Limb (tissue), 2 donors: ENCODE results near the gene TTC9B.

ENCODE experiments used
- DNase-seq, 2 donors: peaks; one replicate each; pipeline ENCODE4 v3.0.0-alpha.2; 2016; ENCODE audit errors: extremely low spot score in 2 of 2

Gene TTC9B

DNA sequence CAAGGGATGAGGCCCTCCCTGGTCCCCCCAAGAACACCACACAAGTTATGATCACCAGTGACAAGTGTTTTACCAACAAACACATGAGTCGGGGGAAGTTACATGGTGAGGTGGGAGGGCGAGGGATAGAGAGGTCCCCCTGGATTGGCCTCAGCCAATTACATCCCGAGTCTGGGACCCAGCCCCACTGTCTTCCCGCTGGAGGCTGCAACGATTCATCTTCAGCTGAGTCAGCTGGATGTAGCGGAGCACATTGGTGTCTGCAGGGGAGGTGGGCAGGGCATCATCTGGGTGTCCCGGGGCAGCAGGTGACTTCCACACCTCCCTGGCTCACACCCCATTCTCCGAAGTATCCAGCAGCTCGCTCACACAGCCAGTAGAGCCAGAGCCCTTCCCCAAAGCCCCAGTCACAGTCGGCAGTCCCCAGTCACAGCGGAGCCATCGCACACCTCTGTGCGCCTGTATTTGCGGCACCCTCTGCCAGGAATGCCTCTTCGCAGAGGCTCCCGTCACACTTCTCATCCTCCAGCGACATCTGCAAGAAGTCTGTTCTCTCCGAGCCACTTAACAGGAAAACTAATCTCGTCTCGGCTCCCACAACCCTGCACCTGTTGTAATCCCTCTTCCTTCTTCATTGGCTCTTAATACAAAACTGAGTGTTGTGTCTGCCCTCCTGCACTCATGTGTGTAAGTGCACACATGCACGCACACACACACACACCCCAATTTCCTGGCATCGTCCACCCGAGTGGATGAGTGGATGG is 2.0 kb downstream of the TTC9B start:
- DNase-seq = no peak

DNA sequence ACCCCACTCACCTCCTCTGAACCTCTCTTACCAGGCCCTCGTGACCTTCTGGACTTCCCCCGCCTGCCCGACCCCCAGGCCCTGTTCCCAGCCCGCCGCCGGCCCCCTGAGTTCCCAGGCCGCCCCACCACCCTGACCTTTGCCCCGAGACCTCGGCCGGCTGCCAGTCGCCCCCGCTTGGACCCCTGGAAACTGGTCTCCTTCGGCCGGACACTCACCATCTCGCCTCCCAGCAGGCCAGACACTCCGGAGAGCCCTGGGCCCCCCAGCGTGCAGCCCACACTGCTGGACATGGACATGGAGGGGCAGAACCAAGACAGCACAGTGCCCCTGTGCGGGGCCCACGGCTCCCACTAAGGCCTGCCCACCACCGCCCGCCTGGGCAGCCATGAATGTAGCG is 3.2 kb downstream of the TTC9B start:
- DNase-seq = no peak

DNA sequence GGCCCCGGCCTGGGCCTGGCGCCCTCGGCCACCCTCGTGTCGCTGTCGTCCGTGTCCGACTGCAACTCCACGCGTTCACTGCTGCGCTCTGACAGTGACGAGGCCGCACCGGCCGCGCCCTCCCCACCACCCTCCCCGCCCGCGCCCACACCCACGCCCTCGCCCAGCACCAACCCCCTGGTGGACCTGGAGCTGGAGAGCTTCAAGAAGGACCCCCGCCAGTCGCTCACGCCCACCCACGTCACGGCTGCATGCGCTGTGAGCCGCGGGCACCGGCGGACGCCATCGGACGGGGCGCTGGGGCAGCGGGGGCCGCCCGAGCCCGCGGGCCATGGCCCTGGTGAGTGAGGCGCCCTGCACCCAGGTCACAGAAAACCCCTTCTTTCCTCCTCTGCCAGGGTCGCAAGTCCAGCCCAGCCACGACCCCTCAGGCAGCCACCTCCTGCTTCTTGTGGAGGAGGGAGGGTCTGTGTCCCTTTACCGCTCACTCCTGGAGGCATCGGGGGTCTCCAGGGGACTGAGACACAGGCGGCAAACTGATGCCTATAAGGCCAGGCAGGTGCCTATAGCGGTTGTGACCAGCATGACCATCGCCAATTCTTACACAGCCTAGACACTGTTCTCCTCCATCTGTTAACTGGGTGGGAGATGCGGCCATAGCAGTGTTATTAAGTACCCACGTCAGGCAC is 4.2 kb downstream of the TTC9B start:
- DNase-seq = no peak

DNA sequence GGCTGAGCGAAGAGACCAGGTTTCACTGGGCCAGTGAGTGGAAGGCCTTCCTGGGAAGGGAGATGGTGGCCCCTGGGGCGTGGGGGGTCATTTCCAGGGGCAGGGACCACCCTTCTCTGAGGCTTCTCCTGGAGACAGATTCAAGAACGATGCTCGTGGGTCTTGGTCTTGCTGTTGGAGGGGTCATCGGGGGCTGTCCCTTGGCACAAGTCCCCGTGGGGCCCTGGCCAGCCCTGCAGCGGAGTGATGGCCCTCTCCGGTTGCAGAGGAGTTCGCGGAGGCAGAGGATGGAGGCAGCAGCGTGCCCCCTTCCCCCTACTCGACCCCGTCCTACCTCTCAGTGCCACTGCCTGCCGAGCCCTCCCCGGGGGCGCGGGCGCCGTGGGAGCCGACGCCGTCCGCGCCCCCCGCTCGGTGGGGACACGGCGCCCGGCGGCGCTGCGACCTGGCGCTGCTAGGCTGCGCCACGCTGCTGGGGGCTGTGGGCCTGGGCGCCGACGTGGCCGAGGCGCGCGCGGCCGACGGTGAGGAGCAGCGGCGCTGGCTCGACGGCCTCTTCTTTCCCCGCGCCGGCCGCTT is 4.8 kb downstream of the TTC9B start:
- DNase-seq = no peak

DNA sequence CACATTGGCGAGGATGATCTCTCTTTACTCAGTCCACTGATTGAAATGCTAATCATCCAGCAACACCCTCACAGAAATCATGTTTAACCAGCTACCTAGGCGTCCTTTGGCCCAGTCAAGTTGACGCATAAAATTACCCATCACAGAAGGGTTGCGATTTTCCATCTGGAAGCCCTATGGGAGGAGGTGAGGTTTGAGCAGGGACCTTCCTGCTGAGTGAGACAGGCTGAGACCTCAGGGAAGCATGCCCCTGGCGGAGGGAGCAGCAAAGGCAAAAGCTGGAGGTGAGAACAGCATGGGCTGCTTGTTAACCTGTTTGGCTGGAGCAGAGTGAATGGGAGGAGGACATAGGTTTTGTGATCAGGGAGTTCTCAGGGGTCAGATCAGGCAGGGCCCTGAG is 7.3 kb downstream of the TTC9B start:
- DNase-seq = no peak

DNA sequence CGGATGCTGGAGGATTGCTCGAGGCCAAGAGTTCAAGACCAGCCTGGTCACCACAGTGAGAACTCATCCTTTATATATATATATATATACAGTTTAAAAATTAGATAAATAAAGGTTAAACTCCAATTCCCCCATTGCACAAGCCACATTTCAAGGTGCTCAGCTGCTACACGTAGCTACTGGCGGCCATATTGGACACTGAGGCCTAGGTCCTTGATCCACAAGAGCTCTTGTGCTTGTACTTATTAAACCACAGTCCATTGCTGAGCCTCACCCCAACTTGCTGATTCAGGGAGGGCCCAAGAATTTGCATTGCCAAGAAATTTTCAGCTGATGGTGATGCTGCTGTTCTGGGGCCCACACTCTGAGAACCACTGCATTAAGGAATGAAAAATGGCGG is 9.6 kb downstream of the TTC9B start:
- DNase-seq = no peak

- DNase-seq = no peak
These were observed 12.4 kb downstream of the TTC9B start for GRCh38 chr19:40205760-40206159.

DNA sequence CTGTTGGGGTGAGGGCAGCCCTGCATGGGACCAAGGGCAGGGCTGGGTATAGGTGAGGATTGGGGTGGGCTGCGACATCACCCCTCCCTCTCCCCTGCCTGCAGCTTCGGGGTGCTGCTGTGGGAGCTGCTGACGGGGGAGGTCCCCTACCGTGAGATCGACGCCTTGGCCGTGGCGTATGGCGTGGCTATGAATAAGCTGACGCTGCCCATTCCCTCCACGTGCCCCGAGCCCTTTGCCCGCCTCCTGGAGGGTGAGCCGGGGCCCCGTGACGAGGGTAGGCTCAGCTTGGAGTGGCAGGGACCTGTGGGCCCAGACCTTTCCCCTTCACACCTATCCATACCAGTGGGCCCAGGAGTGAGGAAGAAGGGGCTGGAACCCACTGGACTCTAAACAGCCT is 13.8 kb downstream of the TTC9B start:
- DNase-seq = no peak

DNA sequence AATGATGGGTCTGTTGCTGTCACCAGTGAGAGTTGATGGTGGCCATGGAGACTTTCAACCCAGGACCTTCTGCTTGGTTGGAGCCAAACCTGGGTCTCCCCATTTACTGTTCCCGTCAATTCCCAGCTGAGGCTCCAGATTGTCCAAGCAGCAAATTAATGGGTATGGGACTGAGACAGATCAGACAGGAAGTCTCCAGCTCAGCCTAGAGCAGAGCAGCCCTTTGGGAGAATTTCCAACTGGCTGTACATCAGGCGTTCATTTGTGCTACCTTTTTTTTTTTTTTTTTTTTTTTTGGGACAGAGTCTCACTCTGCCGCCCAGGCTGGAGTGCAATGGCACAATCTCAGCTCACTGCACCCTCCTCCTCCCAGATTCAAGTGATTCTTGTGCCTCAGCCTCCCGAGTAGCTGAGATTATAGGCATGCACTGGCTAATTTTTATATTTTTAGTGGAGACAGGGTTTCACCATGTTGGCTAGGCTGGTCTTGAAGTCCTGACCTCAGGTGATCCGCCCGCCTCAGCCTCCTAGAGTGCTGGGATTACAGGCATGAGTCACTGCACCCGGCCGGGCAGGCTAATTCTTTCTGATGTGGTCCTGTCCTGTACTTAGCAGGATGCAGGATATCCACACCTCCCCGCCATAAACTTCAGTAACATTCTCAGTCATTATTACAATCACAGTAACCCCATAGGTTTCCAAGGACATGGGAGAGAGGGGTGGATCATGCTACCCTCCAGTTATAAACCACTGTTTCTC is 17.7 kb downstream of the TTC9B start:
- no peak for DNase-seq

DNA sequence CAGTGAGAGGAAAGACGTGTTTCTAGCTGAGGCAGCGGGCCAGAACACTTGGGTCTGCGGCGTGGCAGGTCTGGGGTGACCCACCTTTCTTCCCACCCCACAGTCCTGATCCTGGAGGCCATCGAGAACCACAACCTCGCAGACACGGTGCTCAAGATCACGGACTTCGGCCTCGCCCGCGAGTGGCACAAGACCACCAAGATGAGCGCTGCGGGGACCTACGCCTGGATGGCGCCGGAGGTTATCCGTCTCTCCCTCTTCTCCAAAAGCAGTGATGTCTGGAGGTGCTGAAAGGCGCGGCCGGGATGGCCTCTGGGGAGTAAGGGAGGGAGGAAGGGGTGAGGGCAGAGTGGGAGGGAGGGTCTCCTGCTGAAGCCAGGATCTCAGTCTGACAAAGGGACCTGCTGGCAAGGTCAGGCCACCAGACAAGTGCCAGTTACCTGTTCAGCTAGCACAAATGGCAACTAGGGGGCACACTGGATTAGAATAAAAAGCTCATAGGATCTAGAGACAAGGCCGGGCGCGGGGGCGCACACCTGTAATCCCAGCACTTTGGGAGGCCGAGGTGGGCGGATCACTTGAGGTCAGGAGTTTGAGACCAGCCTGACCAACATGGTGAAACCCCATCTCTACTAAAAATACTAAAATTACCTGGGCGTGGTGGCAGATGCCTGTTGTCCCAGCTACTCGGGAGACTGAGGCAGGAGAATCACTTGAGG is 19.8 kb downstream of the TTC9B start:
- no peak for DNase-seq

DNA sequence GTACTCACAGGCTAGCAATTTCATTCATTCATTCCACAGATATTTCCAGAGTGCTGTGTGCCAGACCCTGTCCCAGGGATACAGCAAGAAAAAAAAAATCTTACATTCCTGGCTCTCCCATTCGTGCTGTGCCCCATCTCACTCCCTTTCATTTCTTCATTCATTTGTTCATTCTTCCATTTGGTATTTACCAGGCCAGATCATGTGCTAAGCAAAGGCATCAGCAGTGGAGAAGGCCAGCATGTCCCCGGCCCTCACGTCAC is 24.7 kb downstream of the TTC9B start:
- no peak for DNase-seq

- DNase-seq = no peak
These were observed 25.2 kb downstream of the TTC9B start for GRCh38 chr19:40192758-40193586.

GRCh38 chr19:40191836-40192646 is 26.1 kb downstream of the TTC9B start:
- peak; percentile 2 to 63 for DNase-seq

- DNase-seq = peak; percentile 50 to 89
These were observed 27.0 kb downstream of the TTC9B start, which contains the start of gene MAP3K10 for GRCh38 chr19:40190891-40191835. MAP3K10 (plus strand) TSS chr19:40191426; CDS start chr19:40192032, 606 bp downstream.

DNA sequence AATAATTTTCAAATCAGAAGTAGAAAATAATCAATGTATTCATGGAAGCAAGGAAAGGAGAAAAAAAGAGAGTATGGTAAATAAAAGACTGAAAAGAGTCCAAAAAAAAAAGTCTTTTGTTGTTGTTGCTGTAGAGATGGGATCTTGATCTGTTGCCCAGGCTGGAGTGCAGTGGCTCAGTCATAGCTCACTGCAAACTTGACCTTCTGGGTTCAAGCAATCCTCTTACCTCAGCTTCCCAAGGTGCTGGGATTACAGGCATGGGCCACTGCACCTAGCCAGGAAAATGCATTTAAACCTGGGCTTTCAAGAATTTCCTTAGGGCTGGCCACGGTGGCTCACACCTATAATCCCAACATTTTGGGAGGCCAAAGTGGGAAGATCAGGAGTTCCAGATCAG is 33.9 kb downstream of the TTC9B start:
- DNase-seq = no peak

DNA sequence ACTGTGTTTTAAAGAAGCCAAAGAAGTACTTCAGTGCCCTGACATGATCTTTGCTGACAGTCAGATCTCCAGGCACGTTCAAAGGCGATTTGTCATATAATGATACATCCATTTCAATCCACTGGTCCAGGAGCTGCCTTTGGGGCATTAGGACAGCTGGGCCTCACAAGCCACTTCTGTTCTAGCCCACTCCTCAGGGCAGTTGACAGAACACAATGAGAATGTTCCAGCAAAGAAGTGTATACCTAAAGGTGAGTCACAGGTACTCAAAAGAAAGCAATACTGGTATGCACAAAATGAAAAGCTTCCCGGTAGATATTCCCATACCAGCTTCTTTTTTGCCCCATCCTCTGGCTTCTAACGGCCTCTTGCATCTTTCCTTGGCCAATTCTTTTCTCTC is 39.4 kb downstream of the TTC9B start:
- DNase-seq = no peak

GRCh38 chr19:40177286-40178070 is 40.7 kb downstream of the TTC9B start:
- no peak for DNase-seq

DNA sequence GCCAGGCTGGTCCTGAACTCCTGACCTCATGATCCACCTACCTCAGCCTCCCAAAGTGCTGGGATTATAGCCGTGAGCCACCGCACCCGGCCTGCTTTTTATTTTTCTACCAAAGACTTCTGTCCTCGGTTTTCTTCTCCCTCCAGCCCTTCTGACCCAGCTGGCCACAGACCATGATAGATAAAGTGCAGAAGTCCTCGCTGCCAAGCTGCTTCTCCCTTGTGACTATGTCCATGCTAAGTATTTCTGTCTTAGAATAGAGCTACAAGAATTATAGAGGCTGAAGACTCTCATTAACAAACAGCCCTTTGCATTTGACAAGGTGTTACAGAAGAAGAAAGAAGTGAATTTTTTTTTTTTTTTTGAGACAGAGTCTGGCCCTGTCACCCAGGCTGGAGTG is 42.4 kb downstream of the TTC9B start:
- DNase-seq = no peak
